Measurements from ENCODE around the gene MIGA1.

MIGA1 gene

DNA sequence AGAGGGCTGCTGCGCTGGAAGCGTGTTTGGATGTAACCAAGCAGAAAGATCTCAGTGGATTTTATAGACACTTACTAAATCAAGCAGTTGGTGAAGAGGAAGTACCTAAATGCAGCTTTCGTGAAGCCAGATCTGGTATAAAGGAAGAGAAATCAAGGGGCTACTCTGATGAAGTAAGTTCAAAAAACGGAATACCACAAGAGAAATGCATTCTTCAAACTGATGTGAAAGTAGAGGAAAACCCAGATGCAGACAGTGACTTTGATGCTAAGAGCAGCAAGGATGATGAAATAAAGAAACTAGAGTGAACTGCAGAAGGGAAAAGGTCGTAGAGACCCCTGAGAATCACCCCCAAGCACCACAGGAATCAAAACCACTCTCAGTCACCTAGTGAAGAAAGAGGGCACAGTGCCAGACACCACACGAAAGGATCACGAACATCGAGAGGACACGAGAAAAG is 68.2 kb downstream of the MIGA1 start:
- DNase-seq (ENCODE audit: low spot score), result no peak

DNA sequence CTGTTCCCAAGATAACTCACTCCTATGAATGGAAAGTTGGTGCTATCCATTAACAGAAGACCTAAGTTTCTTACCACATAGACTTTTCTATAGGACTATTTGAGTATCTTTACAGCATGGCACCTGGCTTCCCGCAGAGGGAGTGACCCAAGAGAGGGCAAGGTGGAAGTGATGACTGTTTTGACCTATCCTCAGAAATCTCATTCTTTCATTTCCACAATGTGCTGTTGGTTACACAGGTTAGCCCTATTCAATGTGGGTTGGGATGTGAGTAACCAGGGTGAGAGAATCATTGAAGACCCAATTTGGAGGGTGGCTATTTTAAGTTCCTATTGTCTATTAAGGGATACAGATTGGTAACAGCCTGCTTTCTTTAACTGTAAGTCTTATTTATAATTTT is 70.6 kb downstream of the MIGA1 start:
- no peak for DNase-seq (ENCODE audit: low spot score)

DNA sequence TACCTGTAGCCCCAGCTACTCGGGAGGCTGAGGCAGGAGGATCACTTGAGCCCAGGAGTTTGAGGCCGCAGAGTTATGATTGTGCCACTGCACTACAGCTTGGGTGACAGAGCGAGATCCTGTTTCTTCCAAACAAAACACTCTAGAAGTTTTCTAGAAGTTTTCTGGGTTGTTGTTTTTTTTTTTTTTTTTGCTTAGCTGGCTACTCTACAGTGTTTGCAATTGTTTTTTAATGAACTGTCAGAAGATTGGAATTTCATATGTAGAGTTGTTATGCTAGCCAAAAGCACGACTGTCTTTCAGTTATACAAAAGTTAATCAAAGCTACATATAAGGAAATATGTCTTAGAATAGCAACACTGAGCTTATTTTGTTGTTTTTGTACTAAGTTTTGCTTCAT is 78.1 kb downstream of the MIGA1 start:
- DNase-seq (ENCODE audit: low spot score), result no peak

DNA sequence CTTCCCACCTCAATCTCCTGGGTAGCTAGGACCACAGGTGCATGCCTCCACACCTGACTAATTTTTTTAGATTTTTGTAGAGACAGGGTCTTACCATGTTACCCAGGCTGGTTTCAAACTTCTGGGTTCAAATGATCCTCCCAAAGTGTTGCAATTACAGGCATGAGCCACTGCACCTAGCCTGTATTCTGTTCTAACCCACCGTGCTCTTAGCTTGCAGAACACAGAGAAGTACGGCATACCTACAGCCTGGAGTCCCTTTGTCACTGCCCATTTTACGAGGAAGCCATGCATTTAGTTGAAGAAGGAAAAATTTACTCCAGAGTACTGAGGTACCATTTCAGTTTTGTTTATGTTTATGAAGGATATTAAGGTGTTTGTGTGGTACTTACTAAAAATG is 79.3 kb downstream of the MIGA1 start:
- DNase-seq (ENCODE audit: low spot score), result no peak

DNA sequence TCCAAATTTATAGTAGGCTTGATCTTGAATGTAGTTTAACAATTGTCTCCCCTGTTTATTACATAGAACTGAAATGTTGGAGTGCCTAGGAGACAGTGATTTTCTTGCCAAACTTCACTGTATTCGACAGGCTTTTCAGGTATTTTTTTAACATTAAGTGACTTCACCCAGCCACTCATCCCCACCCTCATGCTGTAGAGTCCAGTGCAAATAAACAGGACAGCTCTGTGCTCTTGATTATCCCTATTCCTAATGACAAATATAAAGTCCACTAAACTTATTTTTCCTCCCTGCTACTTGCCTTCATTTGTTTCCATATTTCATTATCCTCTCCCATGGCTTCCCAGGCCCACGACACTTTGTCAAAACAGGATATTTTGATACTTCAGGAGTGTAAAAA is 79.8 kb downstream of the MIGA1 start:
- DNase-seq (ENCODE audit: low spot score), result no peak

DNA sequence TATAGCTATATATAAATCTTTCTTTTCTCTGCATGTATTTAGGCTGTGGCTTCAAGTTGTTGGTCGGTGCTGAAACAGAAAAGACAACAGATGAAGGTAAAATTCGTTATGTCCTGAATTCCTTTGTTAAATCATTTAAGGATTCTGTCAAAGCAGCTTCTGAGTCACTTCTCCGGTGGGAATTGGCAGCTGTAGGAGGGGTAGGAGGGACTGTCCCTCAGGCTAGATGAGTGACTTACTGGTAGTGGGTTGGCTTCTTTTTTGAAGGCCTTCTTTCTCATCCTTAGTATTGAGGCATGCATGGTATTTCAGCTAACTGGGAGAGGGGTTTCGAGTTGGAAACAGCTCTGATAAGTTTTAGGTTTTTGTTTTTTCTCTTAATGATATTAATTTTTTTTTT is 86.8 kb downstream of the MIGA1 start:
- DNase-seq (ENCODE audit: low spot score), result no peak

DNA sequence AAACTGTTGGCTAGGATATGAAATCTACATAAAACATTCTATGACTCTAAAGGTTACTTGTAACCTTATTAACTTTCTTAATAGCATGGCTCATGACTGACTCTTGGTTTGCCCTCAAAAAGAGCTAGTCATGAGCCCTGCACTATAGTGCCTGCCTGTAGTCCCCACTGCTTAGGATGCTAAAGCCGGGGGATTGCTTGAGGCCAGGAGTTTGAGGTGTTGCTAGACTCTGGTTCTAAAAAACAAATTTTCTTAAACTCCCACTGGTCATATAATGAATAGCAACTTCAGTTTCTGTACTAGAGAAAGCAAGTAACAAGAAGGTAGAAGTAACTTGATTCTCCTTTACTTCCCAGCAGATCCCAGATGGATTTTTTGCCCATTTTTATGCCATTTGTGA is 93.2 kb downstream of the MIGA1 start:
- no peak for DNase-seq (ENCODE audit: low spot score)

DNA sequence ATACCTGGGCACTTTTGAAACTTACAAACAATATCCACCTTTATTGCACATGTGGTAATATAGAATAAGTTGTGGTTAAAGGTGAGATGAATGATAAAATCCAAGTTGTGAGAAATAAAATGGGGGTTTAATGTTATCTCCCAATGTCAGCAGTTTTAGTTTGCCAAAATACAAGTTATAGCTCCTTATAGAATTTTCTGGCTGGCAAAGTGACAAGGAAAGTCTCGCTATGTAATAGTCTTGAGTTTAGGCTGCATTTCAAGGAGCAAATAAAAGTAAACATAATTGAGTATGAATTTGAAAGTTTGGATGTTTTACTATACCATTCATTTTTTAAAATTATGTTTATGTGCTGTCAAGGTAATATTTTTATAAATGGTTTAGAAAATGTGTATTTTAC is 94.0 kb downstream of the MIGA1 start:
- DNase-seq (ENCODE audit: low spot score), result no peak

DNA sequence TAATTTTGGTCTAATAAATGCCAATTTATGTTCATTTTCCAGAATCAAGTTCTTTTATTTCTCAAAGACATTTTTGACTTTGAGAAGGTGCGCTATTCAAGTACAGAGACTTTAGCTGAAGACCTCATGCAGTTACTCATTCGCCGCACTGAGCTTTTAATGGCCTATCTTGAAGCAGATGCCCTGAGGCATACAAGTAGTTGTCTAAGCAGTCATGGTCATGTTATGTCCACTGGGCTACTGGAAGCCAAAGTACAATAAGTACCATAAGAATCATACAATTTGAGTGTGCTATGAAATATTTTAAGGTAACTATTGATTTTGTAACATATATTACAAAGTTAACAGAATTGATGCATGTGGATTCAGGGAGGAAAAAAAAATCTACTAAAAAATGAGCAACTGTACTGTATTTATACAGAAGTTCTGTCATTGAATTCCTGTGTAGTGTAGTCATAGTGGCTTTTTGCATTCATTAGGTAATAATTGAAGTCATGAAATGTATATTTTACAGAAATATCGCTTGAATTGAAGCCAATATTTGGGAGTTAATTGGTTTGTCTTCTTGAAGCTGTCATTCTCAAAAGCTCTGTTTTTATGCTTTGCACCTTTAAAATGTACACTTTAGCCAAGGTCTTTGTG is 95.5 kb downstream of the MIGA1 start:
- no peak for DNase-seq (ENCODE audit: low spot score)

DNA sequence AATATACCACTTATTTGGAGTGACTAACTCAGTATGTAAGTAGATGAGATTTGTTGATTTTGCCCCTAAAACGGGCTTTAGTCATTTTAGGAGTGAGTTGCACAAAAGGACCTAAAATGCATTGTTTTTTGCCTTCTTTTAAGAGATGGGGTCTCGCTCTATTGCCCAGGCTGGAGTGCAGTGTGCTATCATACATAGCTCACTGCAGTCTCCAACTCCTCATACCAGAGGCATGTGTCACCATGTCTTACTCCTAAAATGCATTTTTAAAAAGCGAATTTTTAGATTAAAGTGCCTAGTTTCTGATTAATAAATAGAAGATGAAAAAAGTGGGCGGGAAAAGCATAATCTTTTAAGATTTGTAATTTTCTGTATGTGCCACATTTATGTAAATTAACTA is 97.4 kb downstream of the MIGA1 start:
- no peak for DNase-seq (ENCODE audit: low spot score)

DNA sequence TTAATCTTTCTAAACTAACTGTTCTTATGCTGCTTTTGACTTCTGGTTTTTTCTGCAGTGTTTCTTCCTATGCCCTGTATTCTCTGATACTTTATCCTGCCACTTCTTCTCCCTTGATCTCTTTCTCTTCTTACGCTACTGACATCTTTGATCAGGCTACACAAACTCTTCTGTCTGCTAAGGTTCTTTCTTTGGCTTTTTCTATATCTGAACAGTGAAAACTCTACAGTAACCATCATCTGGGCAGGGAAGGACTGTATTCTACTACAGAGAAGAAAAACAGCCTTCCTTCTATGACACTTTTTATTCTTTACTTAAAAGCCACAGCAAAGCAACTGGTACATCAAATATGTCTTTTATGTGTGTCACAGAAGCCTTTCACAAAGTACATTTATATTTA is 101.6 kb downstream of the MIGA1 start:
- DNase-seq (ENCODE audit: low spot score), result no peak

DNA sequence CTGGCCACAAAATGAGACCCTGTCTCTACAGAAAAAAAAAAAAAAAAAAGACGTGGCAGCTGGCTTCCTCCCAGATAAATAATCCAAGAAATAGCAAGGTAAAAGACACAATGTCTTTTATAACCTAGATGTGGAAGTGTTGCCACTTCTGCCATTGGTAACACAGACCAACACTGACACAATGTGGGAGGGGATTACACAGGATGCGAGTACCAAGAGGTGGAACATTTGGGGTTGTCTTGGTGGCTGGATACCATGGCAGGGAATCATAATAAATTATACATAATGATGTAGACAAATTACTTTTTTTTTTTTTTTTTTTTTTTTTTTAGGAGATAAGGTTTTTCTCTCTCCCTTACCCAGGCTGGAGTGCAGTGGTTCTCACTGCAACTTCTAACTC is 103.0 kb downstream of the MIGA1 start:
- DNase-seq (ENCODE audit: low spot score), result no peak

DNA sequence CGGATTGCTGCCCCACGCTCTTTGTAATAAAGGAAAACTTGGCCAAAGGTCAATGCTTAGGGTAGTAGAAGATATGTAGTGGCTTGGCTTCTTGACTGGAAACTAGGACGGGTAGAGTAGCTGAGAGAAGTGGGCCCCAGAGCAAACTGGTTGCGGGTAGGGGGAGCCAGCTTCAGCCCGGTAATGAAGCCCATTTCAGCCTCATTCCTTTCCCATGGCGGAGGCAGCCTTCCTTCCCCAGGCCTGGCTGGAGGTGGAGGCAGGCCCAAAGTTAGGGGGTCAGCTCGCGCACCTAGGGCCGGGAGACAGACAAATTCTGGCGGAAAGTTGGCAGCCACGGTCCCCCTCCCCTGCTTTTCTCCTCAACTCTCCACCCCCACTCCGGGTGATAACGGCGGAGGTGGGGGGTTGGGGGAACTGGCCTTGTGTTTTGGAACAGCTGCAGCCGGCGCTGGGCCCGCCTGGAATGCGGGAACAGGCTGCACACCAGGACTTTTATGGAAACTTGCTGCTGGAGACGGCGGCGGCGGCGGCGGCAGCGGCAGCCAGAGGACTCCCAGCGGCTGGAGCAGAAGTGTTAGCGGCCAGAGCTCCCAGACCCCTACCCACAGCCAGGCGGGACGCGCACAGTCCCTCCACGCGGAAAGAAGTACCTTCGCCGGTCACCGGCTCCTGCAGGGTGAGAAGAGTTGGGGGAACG is 108.8 kb downstream of the MIGA1 start, which contains the start of gene NEXN:
TSS of gene NEXN (plus strand) at position 544 of the 700 bp plus-strand sequence. CDS start 27,483 bp downstream, outside the sequence.
- DNase-seq (ENCODE audit: low spot score), result peak; percentile 69

DNA sequence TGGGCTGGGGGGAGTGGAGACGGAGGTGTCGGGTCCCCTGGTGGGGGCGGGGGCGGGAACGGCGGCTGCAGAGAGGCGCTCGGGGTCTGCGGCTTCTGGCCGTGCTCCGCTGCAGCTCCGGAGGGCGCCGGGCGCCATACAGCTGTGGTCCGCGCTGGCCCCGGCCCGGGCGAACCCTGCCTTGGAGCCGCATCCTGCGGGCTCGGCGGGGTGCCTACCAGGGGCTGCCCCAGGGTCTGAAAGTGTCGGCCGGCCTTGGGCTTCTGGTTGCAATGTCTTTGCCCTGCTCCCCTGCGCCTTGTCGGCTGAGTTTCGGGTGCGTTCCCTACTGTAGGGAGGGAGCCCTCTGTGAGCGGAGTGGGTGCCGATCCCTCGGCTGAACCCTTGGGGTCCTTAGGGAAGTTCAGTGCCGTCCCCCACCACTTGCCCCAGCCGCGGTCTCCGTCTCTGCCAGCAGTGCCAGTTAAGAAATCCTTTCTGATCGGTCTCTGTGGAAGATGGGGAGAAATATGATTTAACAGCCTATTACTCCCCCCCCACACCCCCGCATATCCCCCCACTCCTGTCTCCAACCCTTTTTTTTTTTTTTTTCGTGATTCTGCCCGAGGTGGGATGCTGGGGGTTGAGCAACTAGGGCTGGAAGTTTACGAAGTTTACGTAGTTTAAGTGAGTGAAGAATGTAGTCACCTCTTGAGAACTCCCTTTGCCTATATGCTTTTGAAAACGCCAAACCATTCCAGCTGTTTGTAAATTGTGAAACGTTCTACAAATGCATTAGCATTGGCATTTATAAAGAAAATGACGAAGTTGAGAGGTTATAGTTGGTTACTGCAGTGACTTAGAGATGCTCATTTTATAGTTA is 109.6 kb downstream of the MIGA1 start:
- peak; percentile 31 for DNase-seq (ENCODE audit: low spot score)

DNA sequence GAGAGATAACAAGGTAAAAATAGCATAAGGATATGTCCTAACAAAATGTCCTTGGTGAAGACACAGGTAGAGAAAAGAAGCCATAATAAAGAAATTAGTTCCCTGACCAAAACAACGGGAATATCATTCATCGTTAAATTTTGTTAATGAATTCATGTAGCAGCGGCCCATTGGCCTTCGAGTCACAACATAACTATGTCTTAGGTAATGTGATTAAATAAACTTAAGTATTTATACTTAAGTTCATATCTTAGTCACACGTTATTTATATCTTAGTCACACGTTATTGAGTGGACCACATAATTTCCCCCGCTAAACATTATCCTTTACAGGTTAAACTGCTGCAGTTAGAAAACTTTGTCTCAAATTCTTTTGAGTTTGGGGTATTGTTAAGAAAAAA is 110.2 kb downstream of the MIGA1 start:
- no peak for DNase-seq (ENCODE audit: low spot score)

DNA sequence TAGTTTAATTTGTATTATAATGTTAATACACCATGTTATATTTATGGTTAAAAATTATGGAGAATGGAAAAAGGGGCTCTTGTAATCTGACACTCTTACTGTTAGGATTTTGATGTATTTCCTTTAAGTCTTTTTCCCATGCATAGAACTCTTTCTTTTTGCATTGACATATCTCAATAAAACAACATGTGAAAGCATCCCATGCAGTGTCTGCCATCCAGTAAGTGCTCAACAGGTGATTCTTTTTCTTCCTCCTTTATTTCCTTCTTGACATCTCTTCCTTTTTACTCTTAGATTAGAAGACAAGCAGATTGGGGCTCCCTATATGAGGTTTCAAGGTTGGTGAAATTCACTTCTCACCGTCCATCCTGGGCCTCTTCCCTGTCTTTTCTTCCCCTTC is 111.8 kb downstream of the MIGA1 start:
- no peak for DNase-seq (ENCODE audit: low spot score)

DNA sequence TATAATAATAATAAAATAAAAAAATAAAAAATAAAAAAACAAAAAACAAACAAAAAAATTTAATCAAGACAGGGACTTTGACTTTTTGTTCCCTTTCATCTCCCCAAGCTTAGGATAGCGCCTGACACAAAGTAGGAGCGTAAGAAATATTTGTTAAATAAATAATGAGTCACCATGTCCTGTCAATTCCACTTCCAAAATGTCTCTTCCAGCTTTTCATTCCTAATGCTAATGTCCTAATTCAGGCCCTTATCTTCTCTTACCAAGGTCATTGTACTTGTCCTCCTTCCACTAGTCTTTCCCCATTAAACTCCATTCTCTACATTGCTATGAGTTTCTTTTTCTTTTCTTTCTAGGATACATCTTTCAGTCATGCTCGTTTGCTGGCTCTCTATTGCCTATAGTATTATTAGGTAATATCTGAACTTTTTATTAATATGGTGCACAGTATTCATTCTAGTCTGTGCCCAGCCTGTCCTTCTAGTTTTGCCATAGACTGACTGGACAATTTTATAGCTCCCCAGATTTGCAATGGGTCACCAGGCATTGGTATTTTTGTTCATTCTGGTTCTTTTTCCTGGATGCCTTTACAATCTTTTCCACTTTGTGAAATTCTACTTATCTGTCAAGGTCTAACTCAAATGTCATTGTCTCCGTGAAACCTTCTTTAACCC is 120.3 kb downstream of the MIGA1 start:
- DNase-seq (ENCODE audit: low spot score), result no peak

DNA sequence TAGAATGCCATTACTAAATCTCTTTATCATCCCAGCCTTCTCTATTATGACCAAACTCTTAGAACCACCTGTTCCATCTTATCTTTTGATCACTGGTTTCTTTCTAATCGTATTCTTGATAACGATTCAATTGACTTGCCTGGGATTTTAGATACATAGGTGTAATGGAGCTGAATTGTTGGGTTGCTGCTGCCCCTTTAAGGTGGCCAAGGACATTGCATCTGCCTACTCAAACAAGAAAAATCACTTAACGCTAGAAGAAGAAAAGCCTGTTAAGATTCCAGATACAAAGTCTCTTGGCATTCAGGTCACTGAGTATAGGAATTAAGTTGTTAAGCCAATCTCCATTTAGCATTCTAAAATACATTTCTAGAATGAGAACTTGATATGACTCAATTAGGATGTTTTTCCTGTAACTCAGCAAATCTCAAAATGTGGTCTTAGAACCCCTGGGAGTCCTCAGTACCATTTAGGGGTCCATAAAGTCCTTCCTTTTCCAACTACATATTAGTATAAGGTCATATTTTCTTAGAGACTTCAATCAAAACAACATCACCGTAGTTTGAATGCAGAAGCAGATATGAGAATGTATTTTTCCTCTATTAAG is 121.3 kb downstream of the MIGA1 start:
- DNase-seq (ENCODE audit: low spot score), result peak; percentile 14

DNA sequence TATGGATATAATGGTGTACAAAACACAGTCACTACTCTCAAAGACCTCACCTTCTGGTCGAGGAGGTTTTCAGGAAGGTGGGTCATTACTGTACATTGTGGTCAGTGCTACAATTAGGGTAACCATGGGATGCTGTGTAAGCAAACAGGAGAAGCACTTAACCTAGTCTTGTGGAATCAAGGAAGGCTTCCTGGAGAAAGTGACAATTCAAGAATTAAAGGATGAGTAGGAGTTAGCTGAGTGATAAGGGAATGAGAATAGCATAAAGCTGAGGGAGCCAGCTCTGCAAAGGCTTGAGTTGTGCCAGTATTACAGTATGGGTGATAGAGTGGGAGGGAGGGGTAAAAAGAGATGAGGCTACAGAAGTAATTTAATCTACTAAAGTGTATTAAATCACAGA is 126.2 kb downstream of the MIGA1 start:
- DNase-seq (ENCODE audit: low spot score), result no peak

DNA sequence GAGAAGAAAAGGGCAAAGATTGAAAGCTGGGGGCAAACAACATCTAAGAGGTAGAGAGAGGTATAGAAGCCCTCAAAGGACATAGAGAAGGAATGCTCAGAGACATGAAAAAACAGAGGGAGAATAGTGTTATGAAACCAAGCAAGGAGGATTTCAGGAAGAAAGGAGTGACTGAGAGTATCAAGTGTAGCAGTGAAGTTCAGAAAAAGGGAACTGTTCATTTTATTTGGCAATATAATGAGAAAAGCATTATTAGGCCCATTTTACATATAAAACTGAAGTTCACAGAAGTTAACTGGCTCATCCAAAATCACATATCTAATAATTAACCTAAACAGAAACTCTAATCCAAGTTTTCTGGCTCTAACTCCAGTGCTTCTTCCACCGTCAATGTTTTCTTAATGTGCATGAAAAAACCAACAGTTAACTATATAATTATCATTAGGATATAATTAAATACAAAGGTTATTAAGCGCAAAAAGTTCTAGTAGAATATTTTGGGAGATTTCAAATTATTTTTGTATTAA is 126.6 kb downstream of the MIGA1 start:
- no peak for DNase-seq (ENCODE audit: low spot score)

DNA sequence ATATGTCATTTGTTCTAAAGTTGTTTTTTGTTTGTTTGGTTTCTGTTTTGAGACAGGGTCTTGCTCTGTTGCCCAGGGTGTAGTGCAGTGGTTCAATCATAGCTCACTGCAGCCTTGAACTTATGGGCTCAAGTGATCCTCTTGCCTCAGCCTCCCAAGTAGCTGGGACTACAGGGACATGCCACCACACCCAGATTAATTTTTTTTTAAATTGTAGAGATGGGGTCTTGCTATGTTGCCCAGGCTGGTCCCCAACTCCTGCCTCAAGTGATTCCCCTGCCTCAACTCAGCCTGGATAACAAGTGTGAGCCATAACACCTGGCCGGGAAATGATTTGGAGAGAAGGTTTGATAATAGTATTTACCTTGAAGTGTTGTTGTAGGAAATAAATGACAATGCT is 127.2 kb downstream of the MIGA1 start:
- DNase-seq (ENCODE audit: low spot score), result no peak

DNA sequence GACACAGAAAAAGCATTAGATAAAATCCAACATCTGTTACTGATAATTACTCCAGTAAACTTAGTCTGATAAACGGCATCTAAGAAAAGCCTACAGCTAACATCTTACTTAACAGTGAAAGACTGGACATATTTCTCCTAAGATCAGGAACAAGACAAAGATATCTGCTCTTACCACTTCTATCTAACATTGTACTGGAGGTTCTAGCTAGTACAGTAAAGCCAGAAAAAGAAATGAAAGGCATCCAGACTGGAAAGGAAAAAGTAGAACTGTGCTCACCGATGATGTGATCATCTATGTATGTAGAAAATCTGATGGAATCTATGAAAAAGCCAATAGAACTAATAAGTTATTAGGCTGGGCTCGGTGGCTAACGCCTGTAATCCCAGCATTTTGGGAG is 130.7 kb downstream of the MIGA1 start:
- DNase-seq (ENCODE audit: low spot score), result no peak

Data from HuH-7 (cell line).